HepG2 (cell line): ENCODE measurements around the gene SSNA1. TPM values are rescaled to one million over a fixed set of nuclear protein-coding genes. Genes with fewer than 3 reads are reported as not detected.
A peak's percentile ranks its signal among the peaks of the same experiment; 100 is the strongest.

Source experiments
- ARID4A ChIP-seq: sonication (generic); formaldehyde crosslinking; IDR thresholded peaks from 2 replicates; pipeline ENCODE4 v1.5.0; 2020; ENCODE audit warnings: mild to moderate bottlenecking, missing genetic modification reagents, borderline replicate concordance
- FOXJ3 ChIP-seq: sonication (generic); formaldehyde crosslinking; IDR thresholded peaks from 2 replicates; pipeline ENCODE4 v1.4.0; 2020; ENCODE audit warnings: missing genetic modification reagents, mild to moderate bottlenecking, borderline replicate concordance
- GATA4 ChIP-seq: sonication (generic); IDR thresholded peaks from 2 replicates; pipeline ENCODE4 v1.6.1; 2016; ENCODE audit warnings: antibody characterized with exemption, low read depth, borderline replicate concordance
- GATAD1 ChIP-seq: IDR thresholded peaks from 2 replicates; pipeline ENCODE4 v1.6.1; 2016; ENCODE audit warnings: missing genetic modification reagents, missing compliant biosample characterization
- KDM3A ChIP-seq: IDR thresholded peaks from 2 replicates; pipeline ENCODE4 v1.6.1; 2018; ENCODE audit warnings: low read depth, missing compliant biosample characterization
- KDM4B ChIP-seq: sonication (generic); formaldehyde crosslinking; IDR thresholded peaks from 2 replicates; pipeline ENCODE4 v1.4.0; 2020; ENCODE audit warnings: missing genetic modification reagents
- KLF13 ChIP-seq: sonication (generic); formaldehyde crosslinking; IDR thresholded peaks from 2 replicates; pipeline ENCODE4 v1.4.0; 2020; ENCODE audit warnings: mild to moderate bottlenecking, missing genetic modification reagents
- MXD3 ChIP-seq: IDR thresholded peaks from 2 replicates; pipeline ENCODE4 v1.6.1; 2016; ENCODE audit warnings: mild to moderate bottlenecking, missing biosample characterization, missing genetic modification reagents
- NCOR1 ChIP-seq: fragments of 200-600 bp; sonication (generic); IDR thresholded peaks from 2 replicates; pipeline ENCODE4 v1.7.0; 2017; ENCODE audit warnings: antibody characterized with exemption, low read length, borderline replicate concordance
- PAX8 ChIP-seq: sonication (generic); formaldehyde crosslinking; IDR thresholded peaks from 2 replicates; pipeline ENCODE4 v1.8.0; 2022; ENCODE audit warnings: mild to moderate bottlenecking, missing genetic modification reagents, borderline replicate concordance
- PHF8 ChIP-seq: sonication (generic); formaldehyde crosslinking; IDR thresholded peaks from 2 replicates; pipeline ENCODE4 v1.5.0; 2020; ENCODE audit warnings: missing genetic modification reagents
- POLR2G ChIP-seq: fragments of 200-400 bp; formaldehyde crosslinking; IDR thresholded peaks from 2 replicates; pipeline ENCODE4 v1.6.1; 2018; ENCODE audit warnings: mild to moderate bottlenecking, low read depth, low read length, moderate library complexity
- PPARG ChIP-seq: conservative IDR thresholded peaks from 2 replicates; pipeline ENCODE4 v1.6.1; 2016; ENCODE audit warnings: missing biosample characterization, missing genetic modification reagents
- RAD21 ChIP-seq: fragments of 450-650 bp; formaldehyde crosslinking; IDR thresholded peaks from 2 replicates; pipeline ENCODE4 v1.5.0; 2020; ENCODE audit warnings: mild to moderate bottlenecking
- RBFOX2 ChIP-seq: fragments of 200-400 bp; formaldehyde crosslinking; IDR thresholded peaks from 2 replicates; pipeline ENCODE4 v1.6.1; 2017; ENCODE audit warnings: low read depth, mild to moderate bottlenecking, low read length
- XRCC5 ChIP-seq: fragments of 200-400 bp; formaldehyde crosslinking; optimal IDR thresholded peaks from 2 replicates; pipeline ENCODE3; 2017; ENCODE audit warnings: mild to moderate bottlenecking, low read length
- ZNF33B ChIP-seq: sonication (generic); formaldehyde crosslinking; IDR thresholded peaks from 2 replicates; pipeline ENCODE4 v1.5.1; 2020; ENCODE audit warnings: mild to moderate bottlenecking, missing genetic modification reagents
- ZNF772 ChIP-seq: sonication (generic); formaldehyde crosslinking; IDR thresholded peaks from 2 replicates; pipeline ENCODE4 v1.5.0; 2020; ENCODE audit warnings: mild to moderate bottlenecking, missing genetic modification reagents
- polyA plus RNA-seq, 8 experiments: library from polyadenylated mRNA; depleted of rRNA in 3 of 8; stranded (reverse) in 7 of 8; unstranded in 1 of 8; fragments of >200 nt; fragmentation: Illumina TruSeq in 4 of 8; extraction: Trizol in 4 of 8; gene quantifications; 2 replicates each; pipeline versions ENCODE4 v1.2.1 to v1.2.3, GENCODE V29; 2011 to 2016; ENCODE audit warnings: low read depth in 4 of 8, missing spikeins in 1 of 8, mixed read lengths in 1 of 8; ENCODE audit not compliant: insufficient read depth in 1 of 8
- total RNA-seq, 5 experiments: library from RNA; depleted of rRNA; stranded (reverse); fragments of >200 nt; fragmentation: Illumina TruSeq; extraction: Trizol; gene quantifications; 2 replicates each; pipeline ENCODE4 v1.2.3, GENCODE V29; 2016; ENCODE audit warnings: low read depth in 1 of 5
- TF ChIP-seq, protein P1 (sequence below): sonication (generic); formaldehyde crosslinking; IDR thresholded peaks from 2 replicates; pipeline ENCODE4 v1.5.1; 2020; ENCODE audit warnings: mild to moderate bottlenecking, moderate library complexity, missing genetic modification reagents
- TF ChIP-seq, protein P2 (sequence below): sonication (generic); formaldehyde crosslinking; IDR thresholded peaks from 2 replicates; pipeline ENCODE4 v1.4.0; 2020; ENCODE audit warnings: missing genetic modification reagents

Gene SSNA1
- total and polyA plus RNA-seq, 2 of the 13 experiments (the other 11 are each of a cell fraction or from before 2014, with no cell fraction given), result 35.9 to 49.4 TPM

- TF ChIP-seq GATAD1 (CRISPR knock-in tag) (peak; percentile 74), PHF8 (0 out of 2 replicates have a peak, but pooled peaks have one; percentile 24), KLF13 (CRISPR knock-in tag) (peak; percentile 34; the same call in 1 of the 2 replicates), PAX8 (0 out of 2 replicates have a peak, but pooled peaks have one; percentile 41), KDM4B (CRISPR knock-in tag) (0 out of 2 replicates have a peak, but pooled peaks have one; percentile 42), RBFOX2 (peak; percentile 60), ARID4A (CRISPR knock-in tag) (peak; percentile 76; the same call in 1 of the 2 replicates), ZNF772 (CRISPR knock-in tag) (peak; percentile 74), POLR2G (peak; percentile 78), KDM3A (no peak), PPARG (CRISPR knock-in tag) (no peak), RAD21 (CRISPR knock-in tag) (0 out of 2 replicates have a peak, but pooled peaks have one; percentile 11), GATA4 (0 out of 2 replicates have a peak, but pooled peaks have one; percentile 16), ZNF33B (0 out of 2 replicates have a peak, but pooled peaks have one; percentile 36), XRCC5 (peak; percentile 69), FOXJ3 (CRISPR knock-in tag) (no peak), MXD3 (CRISPR knock-in tag) (peak; percentile 55; the same call in 1 of the 2 replicates), NCOR1 (0 out of 2 replicates have a peak, but pooled peaks have one; percentile 7)
- TF ChIP-seq, protein P1, sequence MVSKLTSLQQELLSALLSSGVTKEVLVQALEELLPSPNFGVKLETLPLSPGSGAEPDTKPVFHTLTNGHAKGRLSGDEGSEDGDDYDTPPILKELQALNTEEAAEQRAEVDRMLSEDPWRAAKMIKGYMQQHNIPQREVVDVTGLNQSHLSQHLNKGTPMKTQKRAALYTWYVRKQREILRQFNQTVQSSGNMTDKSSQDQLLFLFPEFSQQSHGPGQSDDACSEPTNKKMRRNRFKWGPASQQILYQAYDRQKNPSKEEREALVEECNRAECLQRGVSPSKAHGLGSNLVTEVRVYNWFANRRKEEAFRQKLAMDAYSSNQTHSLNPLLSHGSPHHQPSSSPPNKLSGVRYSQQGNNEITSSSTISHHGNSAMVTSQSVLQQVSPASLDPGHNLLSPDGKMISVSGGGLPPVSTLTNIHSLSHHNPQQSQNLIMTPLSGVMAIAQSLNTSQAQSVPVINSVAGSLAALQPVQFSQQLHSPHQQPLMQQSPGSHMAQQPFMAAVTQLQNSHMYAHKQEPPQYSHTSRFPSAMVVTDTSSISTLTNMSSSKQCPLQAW (CRISPR knock-in tag), result peak; percentile 33; the same call in 1 of the 2 replicates
- TF ChIP-seq, protein P2, sequence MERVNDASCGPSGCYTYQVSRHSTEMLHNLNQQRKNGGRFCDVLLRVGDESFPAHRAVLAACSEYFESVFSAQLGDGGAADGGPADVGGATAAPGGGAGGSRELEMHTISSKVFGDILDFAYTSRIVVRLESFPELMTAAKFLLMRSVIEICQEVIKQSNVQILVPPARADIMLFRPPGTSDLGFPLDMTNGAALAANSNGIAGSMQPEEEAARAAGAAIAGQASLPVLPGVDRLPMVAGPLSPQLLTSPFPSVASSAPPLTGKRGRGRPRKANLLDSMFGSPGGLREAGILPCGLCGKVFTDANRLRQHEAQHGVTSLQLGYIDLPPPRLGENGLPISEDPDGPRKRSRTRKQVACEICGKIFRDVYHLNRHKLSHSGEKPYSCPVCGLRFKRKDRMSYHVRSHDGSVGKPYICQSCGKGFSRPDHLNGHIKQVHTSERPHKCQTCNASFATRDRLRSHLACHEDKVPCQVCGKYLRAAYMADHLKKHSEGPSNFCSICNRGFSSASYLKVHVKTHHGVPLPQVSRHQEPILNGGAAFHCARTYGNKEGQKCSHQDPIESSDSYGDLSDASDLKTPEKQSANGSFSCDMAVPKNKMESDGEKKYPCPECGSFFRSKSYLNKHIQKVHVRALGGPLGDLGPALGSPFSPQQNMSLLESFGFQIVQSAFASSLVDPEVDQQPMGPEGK, result peak; percentile 87
These were observed 29.1 kb downstream of the SSNA1 start (continued) for GRCh38 chr9:137217276-137218211.
